HG03575 (cell line): ENCODE data around the gene SPHK2.
"Not testable (repeated sequence)": the region's sequence is repeated elsewhere in the genome, so short reads cannot be mapped to it uniquely, and the experiment has no call there.

Source experiments
- ATAC-seq: cut with Tn5 transposase; IDR thresholded peaks from one replicate; pipeline ENCODE4 v1.9.1; 2021; ENCODE audit not compliant: unreplicated experiment, insufficient number of reproducible peaks, low FRiP score; ENCODE audit errors: extremely low read depth

SPHK2 gene

GRCh38 chr19:48672994-48673393, 53.7 kb downstream of the SPHK2 start, which contains the start of gene NTN5:
TSS of gene NTN5 (minus strand) at chr19:48673017. CDS start at chr19:48670986, 2,031 bp downstream.
- ATAC-seq = no peak

- no peak for ATAC-seq
Observed at GRCh38 chr19:48673436-48674100, 54.3 kb downstream of the SPHK2 start.

- no peak for ATAC-seq
Observed at GRCh38 chr19:48674216-48674809, 55.0 kb downstream of the SPHK2 start.

- no peak for ATAC-seq
Observed at GRCh38 chr19:48674921-48675824, 55.9 kb downstream of the SPHK2 start.

- ATAC-seq = no peak
Observed at GRCh38 chr19:48676487-48676886, 57.2 kb downstream of the SPHK2 start.

- ATAC-seq = no peak
Observed at GRCh38 chr19:48676887-48677286, 57.6 kb downstream of the SPHK2 start.

- ATAC-seq = no peak
Observed at GRCh38 chr19:48678201-48678600, 58.9 kb downstream of the SPHK2 start.

GRCh38 chr19:48680006-48680405, 60.7 kb downstream of the SPHK2 start:
- not testable (repeated sequence) for ATAC-seq
